ENCODE data around the gene VSTM1.

VSTM1 gene

DNA sequence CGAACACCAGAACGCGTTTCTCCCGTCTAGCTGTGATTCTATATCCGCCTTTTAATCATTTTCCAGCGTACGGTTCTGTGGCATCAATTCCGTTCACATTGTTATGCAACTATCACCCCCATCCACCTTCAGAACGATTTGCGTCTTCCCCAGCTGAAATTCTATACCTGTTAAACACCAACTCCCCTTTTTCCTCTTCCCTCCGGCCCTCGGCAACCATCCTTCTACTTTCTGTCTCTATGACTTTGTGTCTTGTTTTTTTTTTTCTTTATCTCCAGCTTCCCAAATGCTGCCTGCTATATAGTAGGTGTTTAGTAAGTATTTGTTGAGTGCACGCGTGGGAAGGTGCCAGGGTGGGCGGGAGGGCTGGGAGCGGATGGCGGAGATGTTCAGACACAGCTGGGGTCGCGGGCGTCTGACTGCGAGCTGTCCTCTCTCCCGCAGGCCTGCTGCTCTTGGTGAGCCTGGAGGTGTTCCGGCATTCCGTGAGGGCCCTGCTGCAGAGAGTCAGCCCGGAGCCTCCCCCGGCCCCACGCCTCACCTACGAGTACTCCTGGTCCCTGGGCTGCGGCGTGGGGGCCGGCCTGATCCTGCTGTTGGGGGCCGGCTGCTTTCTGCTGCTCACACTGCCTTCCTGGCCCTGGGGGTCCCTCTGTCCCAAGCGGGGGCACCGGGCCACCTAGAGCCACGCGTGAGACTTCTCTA is 52.0 kb downstream of the VSTM1 start:
- Mint-ChIP-seq H3K36me3 (no peaks in the 10 kb centered on the region), H3K27ac (no peak overlapping the region), H3K4me3 (no peak overlapping the region), H3K27me3 (peaks cover 21% of the 10 kb centered on the region), H3K4me1 (no peaks in the 10 kb centered on the region), H3K9me3 (no peaks in the 10 kb centered on the region)
- CTCF ChIA-PET = interaction anchor here (1.0 kb wide), 1 partner anchor 19 kb away, joined by 4 read pairs; no protein-coding TSS in a partner anchor
- no peak for DNase-seq

DNA sequence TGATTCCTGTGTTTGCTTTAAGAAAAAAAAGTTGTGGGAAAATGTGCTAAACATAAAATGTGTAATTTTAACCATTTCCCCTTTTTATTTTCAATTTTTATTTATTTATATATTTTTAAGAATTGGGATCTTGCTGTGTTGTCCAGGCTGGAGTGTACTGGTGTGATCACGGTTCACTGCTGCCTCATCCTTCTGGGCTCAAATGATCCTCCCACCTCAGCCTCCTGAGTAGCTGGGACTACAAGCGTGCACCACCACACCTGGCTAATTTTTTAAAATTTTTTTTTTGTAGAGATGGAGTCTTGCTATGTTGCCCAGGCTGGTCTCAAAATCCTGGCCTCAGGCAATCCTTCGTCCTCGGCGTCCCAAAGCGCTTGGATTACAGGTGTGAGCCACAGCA is 53.2 kb downstream of the VSTM1 start:
- Mint-ChIP-seq H3K27me3 (peaks cover 17% of the 10 kb centered on the region), H3K4me3 (no peak overlapping the region), H3K36me3 (no peaks in the 10 kb centered on the region), H3K27ac (no peak overlapping the region), H3K4me1 (no peaks in the 10 kb centered on the region), H3K9me3 (no peaks in the 10 kb centered on the region)
- DNase-seq = no peak
- CTCF ChIA-PET = no interaction called here

DNA sequence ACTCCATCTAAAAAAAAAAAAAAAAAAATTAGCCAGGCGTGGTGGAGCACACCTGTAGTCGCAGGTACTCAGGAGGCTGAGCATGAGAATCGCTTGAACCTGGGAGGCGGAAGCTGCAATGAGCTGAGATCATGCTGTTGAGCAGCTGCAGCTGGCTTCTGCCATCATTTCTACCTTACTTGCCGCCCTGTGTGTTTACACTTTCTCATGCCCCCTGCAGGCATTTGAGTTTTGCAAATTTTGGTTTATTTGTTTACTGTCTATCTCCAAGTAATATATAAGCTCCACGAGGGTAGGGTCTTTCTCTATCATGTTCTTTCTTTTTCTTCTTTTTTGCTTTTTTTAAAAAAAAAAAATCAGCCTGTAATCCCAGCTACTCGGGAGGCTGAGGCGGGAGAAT is 54.3 kb downstream of the VSTM1 start:
- CTCF ChIA-PET = no interaction called here
- peaks cover 12% of the 10 kb centered on the region for H3K27me3 Mint-ChIP-seq

GRCh38 chr19:54002495-54003315 is 61.0 kb downstream of the VSTM1 start:
- no peak overlapping the region for H3K4me3 Mint-ChIP-seq
- H3K27me3 Mint-ChIP-seq = no peaks in the 10 kb centered on the region
- H3K9me3 Mint-ChIP-seq = no peaks in the 10 kb centered on the region
- H3K4me1 Mint-ChIP-seq = no peaks in the 10 kb centered on the region
- H3K36me3 Mint-ChIP-seq = no peaks in the 10 kb centered on the region
- CTCF ChIA-PET = no interaction called here
- no peak for DNase-seq
- H3K27ac Mint-ChIP-seq = no peak overlapping the region

More for the DNA sequence above, 54.3 kb downstream of the VSTM1 start:
- Mint-ChIP-seq H3K27ac (no peak overlapping the region), H3K9me3 (no peaks in the 10 kb centered on the region), H3K36me3 (no peaks in the 10 kb centered on the region), H3K4me3 (no peak overlapping the region), H3K4me1 (no peaks in the 10 kb centered on the region)
- no peak for DNase-seq

GRCh38 chr19:54001496-54001895 is 62.2 kb downstream of the VSTM1 start:
- no peak for DNase-seq
- CTCF ChIA-PET = no interaction called here
- Mint-ChIP-seq H3K4me1 (no peaks in the 10 kb centered on the region), H3K9me3 (no peaks in the 10 kb centered on the region), H3K27ac (no peak overlapping the region), H3K27me3 (no peaks in the 10 kb centered on the region), H3K36me3 (no peaks in the 10 kb centered on the region), H3K4me3 (no peak overlapping the region)

- Mint-ChIP-seq H3K27ac (no peak overlapping the region), H3K4me3 (no peak overlapping the region), H3K9me3 (no peaks in the 10 kb centered on the region), H3K4me1 (no peaks in the 10 kb centered on the region), H3K36me3 (no peaks in the 10 kb centered on the region), H3K27me3 (peaks cover 8% of the 10 kb centered on the region)
- no peak for DNase-seq
- CTCF ChIA-PET = no interaction called here
Measured at GRCh38 chr19:53999694-54000093, 64.0 kb downstream of the VSTM1 start.

DNA sequence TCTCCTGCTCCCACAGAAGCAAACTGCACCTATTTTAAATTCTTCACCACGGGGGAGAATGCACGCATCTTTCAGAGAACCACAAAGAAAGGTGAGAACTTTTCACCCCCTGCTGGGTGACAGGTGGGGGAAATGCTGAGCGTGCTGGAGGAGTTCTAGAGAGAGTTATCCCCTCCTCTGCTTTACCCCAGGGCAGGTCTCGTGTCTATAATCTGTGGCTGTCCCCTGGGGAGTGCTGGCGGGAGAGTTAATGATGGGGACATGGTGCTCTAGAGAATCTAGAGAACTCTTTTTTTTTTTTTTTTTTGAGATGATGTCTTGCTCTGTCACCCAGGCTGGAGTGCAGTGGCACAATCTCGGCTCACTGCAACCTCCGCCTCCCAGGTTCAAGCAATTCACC is 65.5 kb downstream of the VSTM1 start:
- Mint-ChIP-seq H3K4me1 (no peaks in the 10 kb centered on the region), H3K9me3 (no peaks in the 10 kb centered on the region), H3K36me3 (no peaks in the 10 kb centered on the region), H3K27ac (no peak overlapping the region), H3K27me3 (peaks cover 22% of the 10 kb centered on the region), H3K4me3 (no peak overlapping the region)
- DNase-seq = no peak
- CTCF ChIA-PET = no interaction called here

GRCh38 chr19:53994811-53995210 is 68.9 kb downstream of the VSTM1 start:
- H3K36me3 Mint-ChIP-seq = no peaks in the 10 kb centered on the region
- H3K27me3 Mint-ChIP-seq = peaks cover 51% of the 10 kb centered on the region
- no peaks in the 10 kb centered on the region for H3K4me1 Mint-ChIP-seq
- H3K4me3 Mint-ChIP-seq = no peak overlapping the region
- no peak overlapping the region for H3K27ac Mint-ChIP-seq
- no peak for DNase-seq
- CTCF ChIA-PET = no interaction called here
- no peaks in the 10 kb centered on the region for H3K9me3 Mint-ChIP-seq

DNA sequence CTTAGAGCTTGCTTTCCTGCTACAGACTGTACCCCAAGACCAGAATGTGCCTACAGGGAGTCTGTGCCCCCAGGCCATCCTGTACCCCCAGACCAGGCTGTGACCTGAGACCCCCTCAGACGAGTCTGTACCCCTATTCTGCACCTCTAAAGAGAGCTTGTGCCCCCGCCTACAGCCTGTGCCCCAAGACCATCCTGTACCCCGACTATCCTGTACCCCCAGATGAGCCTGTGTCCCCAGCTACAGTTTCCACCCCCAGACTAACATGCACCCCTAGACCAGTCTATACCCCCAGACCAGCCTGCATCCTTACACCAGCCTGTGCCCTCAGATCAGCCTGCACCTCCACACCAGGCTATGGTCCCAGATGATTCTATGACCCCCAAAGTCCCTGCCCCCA is 70.2 kb downstream of the VSTM1 start:
- H3K36me3 Mint-ChIP-seq = no peaks in the 10 kb centered on the region
- H3K27me3 Mint-ChIP-seq = peaks cover 61% of the 10 kb centered on the region
- H3K9me3 Mint-ChIP-seq = no peaks in the 10 kb centered on the region
- no peak for DNase-seq
- H3K27ac Mint-ChIP-seq = no peak overlapping the region
- H3K4me3 Mint-ChIP-seq = no peak overlapping the region
- no peaks in the 10 kb centered on the region for H3K4me1 Mint-ChIP-seq
- CTCF ChIA-PET = no interaction called here

GRCh38 chr19:53992815-53993214 is 70.9 kb downstream of the VSTM1 start:
- Mint-ChIP-seq H3K4me1 (no peaks in the 10 kb centered on the region), H3K9me3 (no peaks in the 10 kb centered on the region), H3K27me3 (peaks cover 63% of the 10 kb centered on the region), H3K36me3 (no peaks in the 10 kb centered on the region), H3K27ac (no peak overlapping the region), H3K4me3 (no peak overlapping the region)
- CTCF ChIA-PET = no interaction called here
- DNase-seq = no peak

DNA sequence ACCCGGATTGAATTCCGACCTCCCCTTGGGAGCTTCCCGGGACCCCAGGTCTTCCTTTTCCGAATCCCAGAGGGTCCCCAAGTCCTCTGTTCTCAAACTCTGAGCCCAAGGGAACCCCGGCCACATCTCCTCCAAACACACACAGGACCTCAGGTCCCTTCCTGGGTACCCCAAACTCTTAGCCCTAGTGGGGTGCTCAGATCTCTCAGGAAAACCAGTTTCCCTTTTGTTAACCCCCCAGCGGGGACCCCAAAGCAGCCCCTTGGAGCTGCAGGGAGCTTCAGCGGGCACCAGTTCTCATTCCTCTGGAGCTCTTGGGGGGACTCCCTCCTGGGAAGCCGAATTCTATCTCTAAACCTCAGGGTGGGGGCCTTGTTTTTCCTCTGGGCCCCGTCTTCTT is 71.5 kb downstream of the VSTM1 start:
- Mint-ChIP-seq H3K36me3 (no peaks in the 10 kb centered on the region), H3K4me3 (no peak overlapping the region), H3K27ac (no peak overlapping the region), H3K27me3 (peaks cover 63% of the 10 kb centered on the region), H3K9me3 (no peaks in the 10 kb centered on the region), H3K4me1 (no peaks in the 10 kb centered on the region)
- CTCF ChIA-PET = no interaction called here
- no peak for DNase-seq

GRCh38 chr19:53991224-53992113 is 72.2 kb downstream of the VSTM1 start, which contains the start of gene CACNG6:
Gene CACNG6, plus strand, starts transcription at chr19:53991637. Its CDS starts 1,241 bp downstream, at chr19:53992878.
- no peaks in the 10 kb centered on the region for H3K4me1 Mint-ChIP-seq
- DNase-seq = no peak
- peaks cover 63% of the 10 kb centered on the region for H3K27me3 Mint-ChIP-seq
- no peak within 1 kb of the TSS for H3K4me3 Mint-ChIP-seq
- CTCF ChIA-PET = no interaction called here
- H3K9me3 Mint-ChIP-seq = no peaks in the 10 kb centered on the region
- H3K36me3 Mint-ChIP-seq = no peaks in the 10 kb centered on the region
- H3K27ac Mint-ChIP-seq = no peak within 1 kb of the TSS
